HepG2 (cell line): Measurements from ENCODE around the gene KRT14. TPM values are rescaled to one million over a fixed set of nuclear protein-coding genes. Genes with fewer than 3 reads are reported as not detected.
"Not testable (repeated sequence)": the region's sequence is repeated elsewhere in the genome, so short reads cannot be mapped to it uniquely, and the experiment has no call there.

Source experiments
- ATAC-seq: fragments of 200-7000 bp; cut with Tn5 transposase; 3 replicates; pipeline ENCODE4 v1.9.1; 2020; ENCODE audit warnings: mild to moderate bottlenecking, moderate library complexity
- BruUV-seq: library from RNA; stranded (reverse); fragments of 400-500 nt; replicated peaks from 2 replicates; lab custom pipeline; 2021; lab: Mats Ljungman, UMichigan
- CTCF ChIA-PET: fragments of 300-600 bp; formaldehyde crosslinking; extraction: SDS; loops from one replicate; lab custom pipeline; 2021; ENCODE audit warnings: low total read pairs, inconsistent platforms, low intra/inter-chr PET ratio; lab: Yijun Ruan, JAX
- POLR2A ChIA-PET: fragments of 350-600 bp; sonication (Branson Sonifier 250); formaldehyde crosslinking; loops from one replicate; lab custom pipeline; 2020; ENCODE audit warnings: antibody characterized with exemption, inconsistent platforms; lab: Yijun Ruan, JAX
- DNase-seq: peaks from one replicate; pipeline ENCODE4 v3.0.0-alpha.2; 2015; ENCODE audit warnings: low spot score
- FAIRE-seq: peaks from 3 replicates; lab custom pipeline; 2011; peaks lifted over from hg19 to GRCh38; lab: Jason Lieb, UNC
- H2AFZ ChIP-seq: one replicate; pipeline ENCODE4 v1.6.1; 2011; ENCODE audit warnings: low read length, inconsistent platforms
- H3K27ac ChIP-seq: fragments of 300-600 bp; 3 replicates; pipeline ENCODE4 v1.8.0; 2011; ENCODE audit warnings: mixed run types, mild to moderate bottlenecking, mixed read lengths, low read length, inconsistent platforms; ENCODE audit not compliant: insufficient read depth; ENCODE audit errors: extremely low read length
- H3K27me3 ChIP-seq, 2 experiments: fragments of 200-600 bp in 1 of 2; 2 replicates in 1 of 2; 3 replicates in 1 of 2; pipeline versions ENCODE4 v1.6.0 to v1.8.0; 2011; ENCODE audit warnings: low read length in 2 of 2, mild to moderate bottlenecking in 2 of 2, moderate library complexity in 2 of 2, inconsistent platforms in 1 of 2; ENCODE audit not compliant: insufficient read depth in 2 of 2, control insufficient read depth in 1 of 2
- H3K36me3 ChIP-seq, 2 experiments: fragments of 200-600 bp in 1 of 2; replicated peaks in 1 of 2; 2 replicates in 1 of 2; 3 replicates in 1 of 2; pipeline versions ENCODE4 v1.5.1 to v1.8.0; 2011; ENCODE audit warnings: low read length in 2 of 2, inconsistent platforms in 1 of 2; ENCODE audit not compliant: insufficient read depth in 2 of 2, control insufficient read depth in 1 of 2
- H3K4me1 ChIP-seq: 2 replicates; pipeline ENCODE4 v1.5.1; 2012; ENCODE audit warnings: low read length, inconsistent platforms; ENCODE audit not compliant: insufficient read depth
- H3K4me2 ChIP-seq: 2 replicates; pipeline ENCODE4 v1.6.0; 2011; ENCODE audit warnings: low read depth, low read length, inconsistent platforms
- H3K4me3 ChIP-seq, 3 experiments: fragments of 200-600 bp in 1 of 3; sonication (generic), shearing (Covaris generic) in 1 of 3; replicated peaks in 1 of 3; 2 replicates each; pipeline ENCODE4 v1.5.1; 2011 to 2016; ENCODE audit warnings: low read length in 3 of 3, inconsistent platforms in 2 of 3, low read depth in 2 of 3, mild to moderate bottlenecking in 2 of 3, control low read depth in 1 of 3, mixed read lengths in 1 of 3; ENCODE audit not compliant: insufficient read depth in 1 of 3
- H3K79me2 ChIP-seq: one replicate; pipeline ENCODE4 v1.6.1; 2011; ENCODE audit warnings: low read length, inconsistent platforms; ENCODE audit not compliant: insufficient read depth
- H3K9ac ChIP-seq: 2 replicates; pipeline ENCODE4 v1.6.0; 2011; ENCODE audit warnings: mild to moderate bottlenecking, low read depth, low read length, inconsistent platforms; ENCODE audit not compliant: insufficient read depth
- H3K9me3 ChIP-seq: 2 replicates; pipeline ENCODE4 v1.5.1; 2012; ENCODE audit warnings: mild to moderate bottlenecking, low read length
- H4K20me1 ChIP-seq: 2 replicates; pipeline ENCODE4 v1.6.0; 2011; ENCODE audit warnings: inconsistent platforms, mild to moderate bottlenecking, low read length, moderate library complexity; ENCODE audit not compliant: insufficient read depth
- HNRNPH1 ChIP-seq: fragments of 200-400 bp; formaldehyde crosslinking; optimal IDR thresholded peaks from 2 replicates; pipeline ENCODE3; 2017; ENCODE audit warnings: mild to moderate bottlenecking, low read depth, low read length
- KLF13 ChIP-seq: sonication (generic); formaldehyde crosslinking; IDR thresholded peaks from 2 replicates; pipeline ENCODE4 v1.4.0; 2020; ENCODE audit warnings: mild to moderate bottlenecking, missing genetic modification reagents
- PBX3 ChIP-seq: sonication (generic); formaldehyde crosslinking; IDR thresholded peaks from 2 replicates; pipeline ENCODE4 v1.8.1; 2023; ENCODE audit warnings: missing genetic modification reagents, inconsistent platforms, borderline replicate concordance
- ZNF724P ChIP-seq: sonication (generic); formaldehyde crosslinking; IDR thresholded peaks from 2 replicates; pipeline ENCODE4 v1.8.0; 2022; ENCODE audit warnings: missing genetic modification reagents, borderline replicate concordance
- ZSCAN22 ChIP-seq: sonication (generic); formaldehyde crosslinking; IDR thresholded peaks from 2 replicates; pipeline ENCODE4 v1.4.0; 2020; ENCODE audit warnings: mild to moderate bottlenecking, missing genetic modification reagents
- WGBS: methylation state at CpG from one replicate; pipeline ENCODE4 v1.1.6; 2017; ENCODE audit warnings: low lambda C conversion rate; 5-methylcytosine and 5-hydroxymethylcytosine counted together
- in situ Hi-C: cut with HindIII; loops from 2 replicates; pipeline ENCODE4 v1.10.0; 2017; ENCODE audit warnings: low pct_unique_long_range_greater_than_20kb; ENCODE audit not compliant: extremely low pct_ligation_motif_present
- intact Hi-C: fragments of 100-400 bp; cut with micrococcal nuclease; formaldehyde crosslinking; loops from one replicate; pipeline ENCODE4 v1.10.0; 2022; ENCODE audit not compliant: unreplicated experiment
- polyA plus RNA-seq, 8 experiments: library from polyadenylated mRNA; depleted of rRNA in 3 of 8; stranded (reverse) in 7 of 8; unstranded in 1 of 8; fragments of >200 nt; fragmentation: Illumina TruSeq in 4 of 8; extraction: Trizol in 4 of 8; gene quantifications; 2 replicates each; pipeline versions ENCODE4 v1.2.1 to v1.2.3, GENCODE V29; 2011 to 2016; ENCODE audit warnings: low read depth in 4 of 8, missing spikeins in 1 of 8, mixed read lengths in 1 of 8; ENCODE audit not compliant: insufficient read depth in 1 of 8
- total RNA-seq, 5 experiments: library from RNA; depleted of rRNA; stranded (reverse); fragments of >200 nt; fragmentation: Illumina TruSeq; extraction: Trizol; gene quantifications; 2 replicates each; pipeline ENCODE4 v1.2.3, GENCODE V29; 2016; ENCODE audit warnings: low read depth in 1 of 5

Gene KRT14
- total and polyA plus RNA-seq, 2 of the 13 experiments (the other 11 are each of a cell fraction or from before 2014, with no cell fraction given) = 0.09 TPM; not detected in 1

- no peak for TF ChIP-seq HNRNPH1
- TF ChIP-seq ZNF724P (CRISPR knock-in tag) = no peak
- TF ChIP-seq PBX3 (CRISPR knock-in tag) = no peak
- TF ChIP-seq KLF13 (CRISPR knock-in tag) = no peak
Measured at GRCh38 chr17:41620583-41621434, 34.1 kb upstream of the KRT14 start (continued).

GRCh38 chr17:41619927-41620582, 33.4 kb upstream of the KRT14 start:
- H3K79me2 ChIP-seq, POLR2A ChIA-PET, ATAC-seq, in situ Hi-C loops, H3K4me1 ChIP-seq, H3K27ac ChIP-seq, DNase-seq, H3K4me3 ChIP-seq, H3K4me2 ChIP-seq, H3K36me3 ChIP-seq, H2AFZ ChIP-seq, H3K9me3 ChIP-seq, H4K20me1 ChIP-seq, FAIRE-seq, CTCF ChIA-PET, BruUV-seq, H3K9ac ChIP-seq, intact Hi-C loops: not testable (repeated sequence)
- peaks cover 14 to 42% of the 10 kb centered on the region in 2 experiments; a peak in 4 of 5 replicates for H3K27me3 ChIP-seq
- TF ChIP-seq ZSCAN22 (CRISPR knock-in tag) = peak; percentile 70
- WGBS = 41% methylated on average over 6 of the region's 6 CpGs
